Stimulated activated naive CD4-positive, alpha-beta T cell (primary cell): ENCODE measurements around the gene UGT3A1.
"Not testable (repeated sequence)": the region's sequence is repeated elsewhere in the genome, so short reads cannot be mapped to it uniquely, and the experiment has no call there.

Experiments
- DNase-seq, 6 experiments: peaks; one replicate each; lab custom pipeline; 2025; lab: John Stamatoyannopoulos, UW

The UGT3A1 gene

GRCh38 chr5:35988529-35988928, 2.7 kb downstream of the UGT3A1 start:
- no peak for DNase-seq

- no peak for DNase-seq
These were observed 3.4 kb downstream of the UGT3A1 start for GRCh38 chr5:35987776-35988175.

GRCh38 chr5:35979715-35980114, 11.5 kb downstream of the UGT3A1 start:
- DNase-seq = no peak

- not testable (repeated sequence) for DNase-seq
These were observed 14.3 kb downstream of the UGT3A1 start for GRCh38 chr5:35976859-35977258.

- DNase-seq = no peak
These were observed 16.6 kb downstream of the UGT3A1 start for GRCh38 chr5:35974570-35974969.

GRCh38 chr5:35971878-35972210, 19.3 kb downstream of the UGT3A1 start:
- DNase-seq = no peak

- DNase-seq = no peak
These were observed 19.9 kb downstream of the UGT3A1 start for GRCh38 chr5:35971186-35971877.

GRCh38 chr5:35963381-35963843, 27.8 kb downstream of the UGT3A1 start:
- DNase-seq = no peak

- no peak for DNase-seq
These were observed 30.9 kb downstream of the UGT3A1 start for GRCh38 chr5:35960328-35960727.

GRCh38 chr5:35956429-35956828, 34.8 kb downstream of the UGT3A1 start:
- no peak for DNase-seq

- peak in 5 of 6 experiments; percentile 0 to 21 (median 6) for DNase-seq
These were observed 37.0 kb downstream of the UGT3A1 start for GRCh38 chr5:35954175-35954574.

- DNase-seq = no peak
These were observed 44.1 kb downstream of the UGT3A1 start for GRCh38 chr5:35947085-35947484.

GRCh38 chr5:35939639-35940038, 51.6 kb downstream of the UGT3A1 start:
- DNase-seq = no peak

GRCh38 chr5:35938568-35939227, 52.5 kb downstream of the UGT3A1 start, which contains the start of gene CAPSL:
CAPSL (minus strand) TSS chr5:35938622; CDS start chr5:35921120, 17,502 bp downstream.
- DNase-seq = peak in 1 of 6 experiments; percentile 1

GRCh38 chr5:35926389-35927051, 64.7 kb downstream of the UGT3A1 start:
- peak; percentile 28 to 83 (median 44) for DNase-seq

- peak; percentile 70 to 85 (median 75) for DNase-seq
These were observed 66.1 kb downstream of the UGT3A1 start for GRCh38 chr5:35924950-35925722.

GRCh38 chr5:35924122-35924949, 66.9 kb downstream of the UGT3A1 start:
- DNase-seq = no peak

GRCh38 chr5:35922468-35922867, 68.7 kb downstream of the UGT3A1 start:
- DNase-seq = no peak

GRCh38 chr5:35921930-35922329, 69.3 kb downstream of the UGT3A1 start:
- DNase-seq = peak in 2 of 6 experiments; percentile 11 to 22

- no peak for DNase-seq
These were observed 70.3 kb downstream of the UGT3A1 start for GRCh38 chr5:35920890-35921289.

- no peak for DNase-seq
These were observed 72.0 kb downstream of the UGT3A1 start for GRCh38 chr5:35919191-35919590.
